ENCODE results near the gene SCARF2. TPM values are rescaled to one million over a fixed set of nuclear protein-coding genes. Genes with fewer than 3 reads are reported as not detected.
A peak's percentile ranks its signal among the peaks of the same experiment; 100 is the strongest.

The SCARF2 gene
- total and polyA plus RNA-seq, 2 donors (not counting 1 experiment from before 2014, with no cell fraction given): 0.86 to 1.3 TPM

- H4K20me1 ChIP-seq (ENCODE audit: control insufficient read depth, insufficient read depth, low read length, poor library complexity, severe bottlenecking): peaks cover 19% of the 10 kb centered on the region
- no peak overlapping the region for H3K27ac ChIP-seq (ENCODE audit: low read length in 2 of 2)
- no peak overlapping the region for H3K4me2 ChIP-seq (replicated peaks; ENCODE audit: low read depth, low read length, poor library complexity, severe bottlenecking)
- H3K9me3 ChIP-seq (ENCODE audit: control extremely low read depth in 1 of 3, control insufficient read depth in 2 of 3, insufficient read depth in 1 of 3, low read length in 2 of 3): peaks cover 0 to 17% (median 0%) of the 10 kb centered on the region in 3 donors
- Mint-ChIP-seq H3K27me3 (peaks cover 21% of the 10 kb centered on the region), H3K27ac (no peak overlapping the region), H3K4me3 (no peak overlapping the region), H3K4me1 (peaks cover 22% of the 10 kb centered on the region), H3K9me3 (ENCODE audit: insufficient read depth) (no peaks in the 10 kb centered on the region)
- whole genome bisulfite sequencing (ENCODE audit: insufficient coverage): 98% methylated on average over 5 of the region's 5 CpGs
- ChIA-PET POLR2A (no interaction called here), CTCF (interaction anchor here (1.8 kb wide), 1 partner anchor 22 kb away, joined by 7 read pairs; no protein-coding TSS in a partner anchor)
- H2AFZ ChIP-seq (ENCODE audit: insufficient read depth, low read depth, low read length, poor library complexity, severe bottlenecking): no peak overlapping the region
- H3K4me1 ChIP-seq (ENCODE audit: control insufficient read depth in 2 of 2, insufficient read depth in 2 of 2, low read length in 2 of 2): peaks cover 19 to 27% of the 10 kb centered on the region in 2 donors
- TF ChIP-seq EZH2 (IDR thresholded peaks at IDR 0.05; ENCODE audit: borderline replicate concordance, insufficient read depth, low read depth, low read length, poor library complexity, severe bottlenecking): no peak
- TF ChIP-seq CTCF (IDR thresholded peaks at IDR 0.05): no peak
- no peak overlapping the region for H3K9ac ChIP-seq (ENCODE audit: low read length)
- DNase-seq: no peak
- peaks cover 0 to 37% (median 23%) of the 10 kb centered on the region in 4 experiments for H3K27me3 ChIP-seq (replicated peaks in 1 of 4; ENCODE audit: control extremely low read depth in 1 of 4, control insufficient read depth in 3 of 4, insufficient read depth in 4 of 4, low read length in 3 of 4)
- ATAC-seq (ENCODE audit: low read depth): no peak
- intact Hi-C loops (cut with micrococcal nuclease): no loop called here
- H3K4me3 ChIP-seq (ENCODE audit: control extremely low read depth in 1 of 5, extremely low read depth in 1 of 5, insufficient read depth in 1 of 5, low read depth in 2 of 5, low read length in 4 of 5): no peak overlapping the region
- H3K79me2 ChIP-seq (ENCODE audit: control insufficient read depth, insufficient read depth, low read length): no peaks in the 10 kb centered on the region
- peaks cover 0 to 20% of the 10 kb centered on the region in 2 experiments for H3K36me3 ChIP-seq (replicated peaks in 1 of 2; ENCODE audit: control extremely low read depth in 1 of 2, control insufficient read depth in 1 of 2, extremely low read depth in 1 of 2, insufficient read depth in 2 of 2, low read length in 1 of 2)
Observed at GRCh38 chr22:20439928-20440575, 2.4 kb upstream of the SCARF2 start.

- ChIA-PET POLR2A (no interaction called here), CTCF (no interaction called here)
- Histone ChIP-seq H4K20me1 (ENCODE audit: control insufficient read depth, insufficient read depth, low read length, poor library complexity, severe bottlenecking) (peaks cover 19% of the 10 kb centered on the region), H2AFZ (ENCODE audit: insufficient read depth, low read depth, low read length, poor library complexity, severe bottlenecking) (no peak overlapping the region), H3K36me3 (replicated peaks in 1 of 2; ENCODE audit: control extremely low read depth in 1 of 2, control insufficient read depth in 1 of 2, extremely low read depth in 1 of 2, insufficient read depth in 2 of 2, low read length in 1 of 2) (peaks cover 0 to 16% of the 10 kb centered on the region in 2 experiments), H3K9ac (ENCODE audit: low read length) (no peak overlapping the region), H3K4me2 (replicated peaks; ENCODE audit: low read depth, low read length, poor library complexity, severe bottlenecking) (no peak overlapping the region), H3K27ac (ENCODE audit: low read length in 2 of 2) (no peak overlapping the region), H3K4me3 (ENCODE audit: control extremely low read depth in 1 of 5, extremely low read depth in 1 of 5, insufficient read depth in 1 of 5, low read depth in 2 of 5, low read length in 4 of 5) (no peak overlapping the region), H3K9me3 (ENCODE audit: control extremely low read depth in 1 of 3, control insufficient read depth in 2 of 3, insufficient read depth in 1 of 3, low read length in 2 of 3) (peaks cover 0 to 17% (median 0%) of the 10 kb centered on the region in 3 donors), H3K79me2 (ENCODE audit: control insufficient read depth, insufficient read depth, low read length) (no peaks in the 10 kb centered on the region), H3K4me1 (ENCODE audit: control insufficient read depth in 2 of 2, insufficient read depth in 2 of 2, low read length in 2 of 2) (peaks cover 19 to 27% of the 10 kb centered on the region in 2 donors), H3K27me3 (replicated peaks in 1 of 4; ENCODE audit: control extremely low read depth in 1 of 4, control insufficient read depth in 3 of 4, insufficient read depth in 4 of 4, low read length in 3 of 4) (peaks cover 0 to 43% (median 25%) of the 10 kb centered on the region in 4 experiments)
- Mint-ChIP-seq H3K4me1 (peaks cover 22% of the 10 kb centered on the region), H3K27ac (no peak overlapping the region), H3K9me3 (ENCODE audit: insufficient read depth) (no peaks in the 10 kb centered on the region), H3K27me3 (peaks cover 26% of the 10 kb centered on the region), H3K4me3 (peak overlapping the region; percentile 3)
- ATAC-seq (ENCODE audit: low read depth) (no peak), DNase-seq (no peak)
- WGBS (ENCODE audit: insufficient coverage): 92% methylated on average over 2 of the region's 4 CpGs
- intact Hi-C loops (cut with micrococcal nuclease): no loop called here
- TF ChIP-seq CTCF (IDR thresholded peaks at IDR 0.05) (no peak), EZH2 (IDR thresholded peaks at IDR 0.05; ENCODE audit: borderline replicate concordance, insufficient read depth, low read depth, low read length, poor library complexity, severe bottlenecking) (no peak)
Observed at GRCh38 chr22:20439556-20439927, 1.9 kb upstream of the SCARF2 start.

Measured in B cell (primary cell).